ENCODE results near the gene AKR1C8. TPM values are rescaled to one million over a fixed set of nuclear protein-coding genes. Genes with fewer than 3 reads are reported as not detected.
"Not testable (repeated sequence)": the region's sequence is repeated elsewhere in the genome, so short reads cannot be mapped to it uniquely, and the experiment has no call there.

The AKR1C8 gene
- polyA plus RNA-seq, 1 donor from 2014 or later, result 0.54 TPM

DNA sequence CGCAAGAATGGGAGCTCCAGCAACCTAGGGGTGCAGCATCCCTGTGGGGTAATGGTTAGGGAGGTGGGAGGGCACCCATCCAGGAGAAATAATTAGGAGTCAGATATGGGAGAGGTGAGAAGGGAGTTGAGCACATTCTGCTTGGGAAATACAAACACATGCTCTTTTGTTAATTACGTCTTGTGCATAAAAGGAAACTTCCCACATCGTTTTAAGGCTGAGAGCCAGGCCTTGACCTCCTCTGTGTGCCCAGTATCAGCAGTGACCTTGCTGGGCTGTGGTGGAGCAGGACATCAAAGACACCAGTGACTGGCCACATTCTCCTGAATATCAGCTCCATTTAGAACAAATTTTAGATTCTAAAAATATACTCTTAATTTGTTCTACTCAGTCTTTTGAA, 34.3 kb upstream of the AKR1C8 start:
- Histone ChIP-seq H2AFZ (ENCODE audit: low read depth, low read length) (no peak overlapping the region), H3K4me3 (ENCODE audit: low read length) (no peak overlapping the region), H3F3A (ENCODE audit: insufficient read depth, low read length, poor library complexity, severe bottlenecking) (no peaks in the 10 kb centered on the region), H3K27me3 (ENCODE audit: insufficient read depth, low read depth, low read length) (no peaks in the 10 kb centered on the region), H3K9ac (ENCODE audit: low read length) (no peak overlapping the region), H4K20me1 (ENCODE audit: insufficient read depth) (no peaks in the 10 kb centered on the region), H3K9me2 (ENCODE audit: insufficient read depth, low read length) (no peaks in the 10 kb centered on the region), H3K79me2 (replicated peaks; ENCODE audit: insufficient read depth, low read length) (no peaks in the 10 kb centered on the region), H3K36me3 (ENCODE audit: insufficient read depth, low read length) (no peaks in the 10 kb centered on the region), H3K27ac (ENCODE audit: low read length) (no peak overlapping the region), H3K9me3 (ENCODE audit: low read length) (no peaks in the 10 kb centered on the region), H3K4me2 (ENCODE audit: low read length) (no peak overlapping the region)
- TF ChIP-seq EZH2 (IDR thresholded peaks at IDR 0.05; ENCODE audit: borderline replicate concordance, insufficient read depth, low read length, poor library complexity, severe bottlenecking) (no peak), RAD21 (conservative IDR thresholded peaks at IDR 0.05) (no peak), TAF1 (IDR thresholded peaks at IDR 0.05; ENCODE audit: low read depth) (no peak)
- TF ChIP-seq, protein P1, sequence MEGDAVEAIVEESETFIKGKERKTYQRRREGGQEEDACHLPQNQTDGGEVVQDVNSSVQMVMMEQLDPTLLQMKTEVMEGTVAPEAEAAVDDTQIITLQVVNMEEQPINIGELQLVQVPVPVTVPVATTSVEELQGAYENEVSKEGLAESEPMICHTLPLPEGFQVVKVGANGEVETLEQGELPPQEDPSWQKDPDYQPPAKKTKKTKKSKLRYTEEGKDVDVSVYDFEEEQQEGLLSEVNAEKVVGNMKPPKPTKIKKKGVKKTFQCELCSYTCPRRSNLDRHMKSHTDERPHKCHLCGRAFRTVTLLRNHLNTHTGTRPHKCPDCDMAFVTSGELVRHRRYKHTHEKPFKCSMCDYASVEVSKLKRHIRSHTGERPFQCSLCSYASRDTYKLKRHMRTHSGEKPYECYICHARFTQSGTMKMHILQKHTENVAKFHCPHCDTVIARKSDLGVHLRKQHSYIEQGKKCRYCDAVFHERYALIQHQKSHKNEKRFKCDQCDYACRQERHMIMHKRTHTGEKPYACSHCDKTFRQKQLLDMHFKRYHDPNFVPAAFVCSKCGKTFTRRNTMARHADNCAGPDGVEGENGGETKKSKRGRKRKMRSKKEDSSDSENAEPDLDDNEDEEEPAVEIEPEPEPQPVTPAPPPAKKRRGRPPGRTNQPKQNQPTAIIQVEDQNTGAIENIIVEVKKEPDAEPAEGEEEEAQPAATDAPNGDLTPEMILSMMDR (IDR thresholded peaks at IDR 0.05; ENCODE audit: poor library complexity, severe bottlenecking), result no peak

DNA sequence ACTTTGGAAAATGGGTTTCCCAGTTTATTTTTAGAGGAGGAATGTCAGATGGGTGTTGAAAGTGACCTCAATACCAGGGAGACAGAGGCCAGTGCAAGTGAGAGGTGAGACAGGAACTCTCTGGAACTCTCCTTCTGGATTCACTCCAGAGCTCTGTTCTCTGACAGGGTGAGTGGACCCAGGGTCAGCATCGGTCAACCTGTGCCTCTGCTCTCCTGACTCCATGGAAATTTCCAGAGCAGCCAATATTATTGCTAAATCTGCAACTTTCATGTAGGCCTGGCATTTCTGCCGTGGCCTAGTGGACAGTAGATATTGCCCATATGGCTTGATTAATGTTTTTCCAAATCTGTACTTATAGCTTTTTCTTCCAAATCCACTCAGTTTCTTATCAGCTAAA, 31.9 kb upstream of the AKR1C8 start:
- H2AFZ ChIP-seq (ENCODE audit: low read depth, low read length), result no peak overlapping the region

DNA sequence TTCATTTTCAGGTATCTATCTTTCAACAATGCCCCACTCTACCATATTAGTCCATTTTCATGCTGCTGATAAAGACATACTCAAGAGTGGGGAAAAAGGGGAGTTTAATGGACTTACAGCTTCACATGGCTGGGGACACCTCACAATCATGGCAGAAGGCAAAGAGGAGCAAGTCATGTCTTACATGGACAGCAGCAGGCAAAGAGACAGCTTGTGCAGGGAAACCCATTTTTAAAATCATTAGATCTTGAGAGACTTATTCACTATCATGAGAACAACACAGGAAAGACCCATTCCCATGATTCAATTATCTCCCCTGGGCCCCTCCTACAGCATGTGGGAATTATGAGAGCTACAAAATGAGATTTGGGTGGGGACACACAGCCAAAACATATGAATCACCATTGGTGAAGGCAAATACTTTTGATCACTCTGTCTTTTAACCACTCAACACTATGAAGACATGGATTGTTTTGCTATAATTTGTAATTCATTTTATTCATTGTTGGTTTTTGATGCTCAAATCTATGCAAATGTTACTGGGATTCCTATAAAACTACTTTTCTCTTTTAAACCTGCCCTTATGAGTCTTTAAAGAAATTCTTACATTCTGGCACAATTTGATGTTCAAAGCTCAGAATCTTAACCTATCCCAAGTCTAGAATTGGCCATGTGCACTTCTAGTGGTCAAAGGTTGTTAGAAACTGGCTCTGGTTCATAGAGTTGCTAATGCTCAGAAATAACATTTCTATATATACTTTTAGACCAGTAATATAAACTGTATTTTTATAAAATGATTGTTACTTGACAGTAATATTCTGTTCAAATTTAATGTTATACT, 27.0 kb upstream of the AKR1C8 start:
- no peaks in the 10 kb centered on the region for H3K79me2 ChIP-seq (replicated peaks; ENCODE audit: insufficient read depth, low read length)
- no peak overlapping the region for H3K4me3 ChIP-seq (ENCODE audit: low read length)
- no peak for TF ChIP-seq EP300 (conservative IDR thresholded peaks at IDR 0.05; ENCODE audit: poor library complexity, severe bottlenecking)
- TF ChIP-seq EZH2 (IDR thresholded peaks at IDR 0.05; ENCODE audit: borderline replicate concordance, insufficient read depth, low read length, poor library complexity, severe bottlenecking), result no peak
- TF ChIP-seq TAF1 (IDR thresholded peaks at IDR 0.05; ENCODE audit: low read depth), result no peak
- TF ChIP-seq SMC3 (conservative IDR thresholded peaks at IDR 0.05; ENCODE audit: poor library complexity), result no peak
- TF ChIP-seq POLR2AphosphoS5 (IDR thresholded peaks at IDR 0.05), result no peak
- TF ChIP-seq MXI1 (conservative IDR thresholded peaks at IDR 0.05; ENCODE audit: poor library complexity, severe bottlenecking), result no peak
- TF ChIP-seq, protein P1 (IDR thresholded peaks at IDR 0.05; ENCODE audit: poor library complexity, severe bottlenecking), result no peak
- TF ChIP-seq, protein P2, sequence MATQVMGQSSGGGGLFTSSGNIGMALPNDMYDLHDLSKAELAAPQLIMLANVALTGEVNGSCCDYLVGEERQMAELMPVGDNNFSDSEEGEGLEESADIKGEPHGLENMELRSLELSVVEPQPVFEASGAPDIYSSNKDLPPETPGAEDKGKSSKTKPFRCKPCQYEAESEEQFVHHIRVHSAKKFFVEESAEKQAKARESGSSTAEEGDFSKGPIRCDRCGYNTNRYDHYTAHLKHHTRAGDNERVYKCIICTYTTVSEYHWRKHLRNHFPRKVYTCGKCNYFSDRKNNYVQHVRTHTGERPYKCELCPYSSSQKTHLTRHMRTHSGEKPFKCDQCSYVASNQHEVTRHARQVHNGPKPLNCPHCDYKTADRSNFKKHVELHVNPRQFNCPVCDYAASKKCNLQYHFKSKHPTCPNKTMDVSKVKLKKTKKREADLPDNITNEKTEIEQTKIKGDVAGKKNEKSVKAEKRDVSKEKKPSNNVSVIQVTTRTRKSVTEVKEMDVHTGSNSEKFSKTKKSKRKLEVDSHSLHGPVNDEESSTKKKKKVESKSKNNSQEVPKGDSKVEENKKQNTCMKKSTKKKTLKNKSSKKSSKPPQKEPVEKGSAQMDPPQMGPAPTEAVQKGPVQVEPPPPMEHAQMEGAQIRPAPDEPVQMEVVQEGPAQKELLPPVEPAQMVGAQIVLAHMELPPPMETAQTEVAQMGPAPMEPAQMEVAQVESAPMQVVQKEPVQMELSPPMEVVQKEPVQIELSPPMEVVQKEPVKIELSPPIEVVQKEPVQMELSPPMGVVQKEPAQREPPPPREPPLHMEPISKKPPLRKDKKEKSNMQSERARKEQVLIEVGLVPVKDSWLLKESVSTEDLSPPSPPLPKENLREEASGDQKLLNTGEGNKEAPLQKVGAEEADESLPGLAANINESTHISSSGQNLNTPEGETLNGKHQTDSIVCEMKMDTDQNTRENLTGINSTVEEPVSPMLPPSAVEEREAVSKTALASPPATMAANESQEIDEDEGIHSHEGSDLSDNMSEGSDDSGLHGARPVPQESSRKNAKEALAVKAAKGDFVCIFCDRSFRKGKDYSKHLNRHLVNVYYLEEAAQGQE (IDR thresholded peaks at IDR 0.05; ENCODE audit: borderline replicate concordance), result no peak

More for the DNA sequence above, 31.9 kb upstream of the AKR1C8 start:
- no peak overlapping the region for H3K27ac ChIP-seq (ENCODE audit: low read length)
- TF ChIP-seq RAD21 (conservative IDR thresholded peaks at IDR 0.05), result no peak
- no peak for TF ChIP-seq POLR2AphosphoS5 (IDR thresholded peaks at IDR 0.05)
- TF ChIP-seq SMC3 (conservative IDR thresholded peaks at IDR 0.05; ENCODE audit: poor library complexity), result no peak
- no peaks in the 10 kb centered on the region for H3K79me2 ChIP-seq (replicated peaks; ENCODE audit: insufficient read depth, low read length)
- no peak overlapping the region for H3K9ac ChIP-seq (ENCODE audit: low read length)
- no peak overlapping the region for H3K4me2 ChIP-seq (ENCODE audit: low read length)
- H4K20me1 ChIP-seq (ENCODE audit: insufficient read depth), result no peaks in the 10 kb centered on the region
- no peaks in the 10 kb centered on the region for H3K9me3 ChIP-seq (ENCODE audit: low read length)
- H3K4me3 ChIP-seq (ENCODE audit: low read length), result no peak overlapping the region
- H3K9me2 ChIP-seq (ENCODE audit: insufficient read depth, low read length), result no peaks in the 10 kb centered on the region
- no peaks in the 10 kb centered on the region for H3K27me3 ChIP-seq (ENCODE audit: insufficient read depth, low read depth, low read length)
- no peaks in the 10 kb centered on the region for H3F3A ChIP-seq (ENCODE audit: insufficient read depth, low read length, poor library complexity, severe bottlenecking)
- H3K36me3 ChIP-seq (ENCODE audit: insufficient read depth, low read length), result no peaks in the 10 kb centered on the region

DNA sequence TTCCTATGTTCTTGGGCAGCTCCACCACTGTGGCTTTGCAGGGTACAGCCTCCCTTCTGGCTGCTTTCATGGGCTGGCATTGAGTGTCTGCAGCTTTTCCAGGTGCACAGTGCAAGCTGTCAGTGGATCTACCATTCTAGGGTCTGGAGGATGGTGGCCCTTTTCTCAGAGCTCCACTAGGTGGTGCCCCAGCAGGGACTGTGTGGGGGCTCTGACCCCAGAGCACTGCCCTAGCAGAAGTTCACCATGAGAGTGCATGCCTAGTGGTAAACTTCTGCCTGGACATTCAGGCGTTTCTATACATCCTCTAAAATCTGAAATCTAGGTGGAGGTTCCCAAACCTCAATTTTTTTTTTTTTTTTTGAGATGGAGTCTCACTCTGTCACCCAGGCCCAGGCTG, 25.3 kb upstream of the AKR1C8 start:
- not testable (repeated sequence) for H2AFZ ChIP-seq (ENCODE audit: low read depth, low read length)

More for the DNA sequence above, 27.0 kb upstream of the AKR1C8 start:
- Histone ChIP-seq H4K20me1 (ENCODE audit: insufficient read depth) (no peaks in the 10 kb centered on the region), H3K27ac (ENCODE audit: low read length) (no peak overlapping the region), H3K9ac (ENCODE audit: low read length) (no peak overlapping the region), H3F3A (ENCODE audit: insufficient read depth, low read length, poor library complexity, severe bottlenecking) (no peaks in the 10 kb centered on the region), H3K9me3 (ENCODE audit: low read length) (no peaks in the 10 kb centered on the region), H3K36me3 (ENCODE audit: insufficient read depth, low read length) (no peaks in the 10 kb centered on the region), H2AFZ (ENCODE audit: low read depth, low read length) (no peak overlapping the region), H3K9me2 (ENCODE audit: insufficient read depth, low read length) (no peaks in the 10 kb centered on the region), H3K27me3 (ENCODE audit: insufficient read depth, low read depth, low read length) (no peaks in the 10 kb centered on the region), H3K4me2 (ENCODE audit: low read length) (no peak overlapping the region)

More for the DNA sequence above, 25.3 kb upstream of the AKR1C8 start:
- H4K20me1 ChIP-seq (ENCODE audit: insufficient read depth); H3K9me3 ChIP-seq (ENCODE audit: low read length); H3K4me3 ChIP-seq (ENCODE audit: low read length); H3K36me3 ChIP-seq (ENCODE audit: insufficient read depth, low read length); H3F3A ChIP-seq (ENCODE audit: insufficient read depth, low read length, poor library complexity, severe bottlenecking); H3K79me2 ChIP-seq (replicated peaks; ENCODE audit: insufficient read depth, low read length); H3K27me3 ChIP-seq (ENCODE audit: insufficient read depth, low read depth, low read length); H3K27ac ChIP-seq (ENCODE audit: low read length); H3K9me2 ChIP-seq (ENCODE audit: insufficient read depth, low read length); H3K4me2 ChIP-seq (ENCODE audit: low read length); H3K9ac ChIP-seq (ENCODE audit: low read length): not testable (repeated sequence)
